Measurements from ENCODE around the gene SLC7A6OS. TPM values are rescaled to one million over a fixed set of nuclear protein-coding genes. Genes with fewer than 3 reads are reported as not detected.
A peak's percentile ranks its signal among the peaks of the same experiment; 100 is the strongest.

The SLC7A6OS gene
- 16.8 TPM for total RNA-seq
- long read RNA-seq, full-length matches to known transcripts: 18 of 38 reads
- long read RNA-seq, partial matches to known transcripts: 0 of 38 reads
- long read RNA-seq, other reads (novel, unspliced or antisense): 20 of 38 reads

DNA sequence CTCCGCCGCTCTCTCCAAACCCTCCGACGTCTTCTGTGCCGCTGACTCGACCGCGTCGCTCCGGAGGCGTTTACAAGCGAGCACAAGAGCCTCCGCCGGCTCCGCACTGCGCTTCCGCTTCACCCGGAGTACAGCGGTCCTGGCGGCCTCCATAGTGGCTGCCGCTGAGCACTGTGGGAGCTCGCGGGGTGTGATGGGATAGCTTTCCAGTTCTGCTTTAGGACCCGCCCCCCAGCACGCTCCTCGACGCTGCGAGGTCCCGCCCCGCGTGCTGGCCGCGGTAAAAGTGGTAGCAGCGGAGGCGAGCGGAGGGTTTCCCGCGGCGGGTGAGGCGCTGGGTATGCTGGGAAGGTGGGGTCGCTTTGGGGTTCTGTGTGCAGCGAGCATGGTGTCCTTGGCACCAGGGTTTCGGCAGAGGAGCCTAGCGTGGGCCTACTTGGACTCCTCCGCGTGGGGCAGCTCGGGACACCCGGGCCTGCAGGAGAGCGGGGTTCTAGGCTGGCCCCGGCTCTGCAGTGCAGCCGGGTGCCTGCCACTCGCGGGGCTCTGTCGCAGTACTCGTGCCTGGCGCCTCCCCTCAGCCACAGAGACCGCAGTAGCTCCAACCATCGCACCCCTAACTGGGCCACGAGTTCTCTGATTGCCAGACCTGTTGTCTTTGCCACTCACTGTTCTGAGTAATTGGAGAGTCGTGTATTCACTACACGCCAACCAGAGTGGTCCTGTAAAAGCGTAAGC is at the start of gene SLC7A6OS, which contains the start of gene PRMT7:
TSS of gene SLC7A6OS (minus strand) at position 173 of the 738 bp plus-strand sequence. CDS start at position 153, 20 bp downstream.
TSS of gene PRMT7 (plus strand) at position 246 of the 738 bp plus-strand sequence. CDS start 4,961 bp downstream, outside the sequence.
- Histone ChIP-seq H3K27me3 (ENCODE audit: low read depth) (no peaks in the 10 kb centered on the region), H3K9me3 (no peaks in the 10 kb centered on the region), H3K27ac (peak within 1 kb of the TSS; percentile 86), H3K36me3 (peaks cover 38% of the 10 kb centered on the region), H3K4me1 (peaks cover 46% of the 10 kb centered on the region), H3K4me3 (peak within 1 kb of the TSS; percentile 98)
- TF ChIP-seq, protein P1, sequence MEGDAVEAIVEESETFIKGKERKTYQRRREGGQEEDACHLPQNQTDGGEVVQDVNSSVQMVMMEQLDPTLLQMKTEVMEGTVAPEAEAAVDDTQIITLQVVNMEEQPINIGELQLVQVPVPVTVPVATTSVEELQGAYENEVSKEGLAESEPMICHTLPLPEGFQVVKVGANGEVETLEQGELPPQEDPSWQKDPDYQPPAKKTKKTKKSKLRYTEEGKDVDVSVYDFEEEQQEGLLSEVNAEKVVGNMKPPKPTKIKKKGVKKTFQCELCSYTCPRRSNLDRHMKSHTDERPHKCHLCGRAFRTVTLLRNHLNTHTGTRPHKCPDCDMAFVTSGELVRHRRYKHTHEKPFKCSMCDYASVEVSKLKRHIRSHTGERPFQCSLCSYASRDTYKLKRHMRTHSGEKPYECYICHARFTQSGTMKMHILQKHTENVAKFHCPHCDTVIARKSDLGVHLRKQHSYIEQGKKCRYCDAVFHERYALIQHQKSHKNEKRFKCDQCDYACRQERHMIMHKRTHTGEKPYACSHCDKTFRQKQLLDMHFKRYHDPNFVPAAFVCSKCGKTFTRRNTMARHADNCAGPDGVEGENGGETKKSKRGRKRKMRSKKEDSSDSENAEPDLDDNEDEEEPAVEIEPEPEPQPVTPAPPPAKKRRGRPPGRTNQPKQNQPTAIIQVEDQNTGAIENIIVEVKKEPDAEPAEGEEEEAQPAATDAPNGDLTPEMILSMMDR (IDR thresholded peaks at IDR 0.05): peak; percentile 50
- intact Hi-C loops (cut with DNase I): no loop called here
- ATAC-seq: peak; percentile 100
- DNase-seq: peak; percentile 96

DNA sequence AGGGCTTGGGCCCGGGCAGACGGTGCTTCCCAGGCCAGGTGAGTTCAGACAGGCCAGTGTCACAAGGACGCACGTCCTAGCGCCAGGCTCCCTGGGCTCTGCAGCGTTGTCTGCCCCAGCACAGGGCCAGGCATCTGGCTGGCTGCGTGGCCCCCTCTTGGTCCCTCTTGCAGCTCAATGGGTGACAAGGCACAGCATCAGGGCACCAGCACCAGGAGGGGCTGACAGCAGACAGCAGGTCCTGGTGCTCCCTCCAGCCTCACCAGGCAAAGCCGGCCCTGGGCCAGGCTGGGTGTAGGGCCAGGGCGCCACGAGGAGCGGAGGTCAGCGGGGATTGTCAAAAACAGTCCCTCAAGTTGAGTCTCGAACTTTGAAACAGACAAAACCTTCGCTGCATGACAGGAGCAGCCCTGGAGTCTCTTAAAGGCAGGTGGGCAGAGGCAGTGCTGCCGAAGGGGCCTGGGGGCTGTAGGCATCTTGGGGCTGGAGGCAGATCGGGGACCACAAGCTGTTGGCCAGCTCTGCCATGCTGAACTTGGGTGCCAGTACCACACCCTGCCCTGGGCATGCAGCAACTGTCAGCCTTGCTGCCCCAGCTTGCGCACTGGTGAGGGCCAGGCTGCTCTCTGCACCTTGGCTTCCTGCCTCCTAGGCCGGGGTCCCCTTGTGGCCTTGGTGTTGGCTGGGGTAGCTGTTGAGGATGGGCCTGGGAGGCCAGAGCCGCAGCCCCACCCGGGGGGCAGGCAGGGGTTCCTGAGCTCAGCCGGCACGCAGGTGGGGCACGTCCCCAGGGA is 48.8 kb upstream of the SLC7A6OS start:
- Histone ChIP-seq H3K27me3 (ENCODE audit: low read depth) (no peaks in the 10 kb centered on the region), H3K9me3 (no peaks in the 10 kb centered on the region), H3K27ac (no peak overlapping the region), H3K4me1 (peaks cover 29% of the 10 kb centered on the region), H3K4me3 (no peak overlapping the region), H3K36me3 (peaks cover 52% of the 10 kb centered on the region)
- TF ChIP-seq, protein P1 (IDR thresholded peaks at IDR 0.05): no peak
- DNase-seq: no peak
- no peak for ATAC-seq
- intact Hi-C loops (cut with DNase I): no loop called here

DNA sequence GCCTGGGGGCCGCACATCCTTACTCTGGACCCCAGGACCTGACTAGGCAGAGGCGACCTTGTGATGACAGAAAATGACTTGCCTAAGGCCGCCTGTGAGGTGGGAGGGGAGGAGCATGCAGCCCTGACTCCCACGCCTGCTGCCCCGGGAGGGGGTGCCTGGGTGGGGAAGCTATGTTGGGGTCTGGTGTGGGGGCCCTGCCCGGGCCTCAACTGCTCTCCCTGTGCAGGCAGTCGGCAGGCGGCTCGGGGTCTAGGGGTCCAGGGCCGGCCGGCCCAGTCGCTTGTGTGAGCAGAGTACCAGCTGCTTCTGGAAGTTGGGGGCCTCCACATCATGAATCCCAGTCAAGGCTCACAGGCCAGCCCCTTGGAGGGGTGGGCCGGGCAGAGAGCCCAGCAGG is 48.2 kb upstream of the SLC7A6OS start:
- Histone ChIP-seq H3K27me3 (ENCODE audit: low read depth) (no peaks in the 10 kb centered on the region), H3K9me3 (no peaks in the 10 kb centered on the region), H3K4me3 (no peak overlapping the region), H3K36me3 (peaks cover 59% of the 10 kb centered on the region), H3K4me1 (peaks cover 23% of the 10 kb centered on the region), H3K27ac (no peak overlapping the region)
- ATAC-seq (no peak), DNase-seq (no peak)
- intact Hi-C loops (cut with DNase I): no loop called here
- TF ChIP-seq, protein P1 (IDR thresholded peaks at IDR 0.05): no peak

DNA sequence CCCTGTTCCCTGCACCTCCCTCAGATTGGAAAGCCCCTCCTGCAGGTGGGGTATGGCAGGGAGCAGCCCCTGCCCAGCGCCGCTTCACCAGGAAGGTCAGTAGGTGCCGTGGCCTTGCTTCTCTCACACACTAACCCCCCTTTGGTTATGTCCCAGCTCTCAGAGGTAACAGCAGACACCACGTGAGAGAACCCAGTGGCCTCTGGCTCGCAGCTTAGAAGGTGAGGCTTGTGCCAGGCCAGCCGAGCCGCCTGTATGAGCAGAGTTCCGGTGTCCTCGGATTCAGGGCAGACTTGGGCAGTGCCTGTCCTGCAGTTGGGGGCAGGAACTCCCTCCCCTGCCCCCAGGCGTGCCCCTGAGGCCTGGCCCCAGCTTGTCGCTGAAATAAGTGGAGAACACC is 47.2 kb upstream of the SLC7A6OS start:
- intact Hi-C loops (cut with DNase I): no loop called here
- DNase-seq: no peak
- H3K4me3 ChIP-seq: no peak overlapping the region
- H3K4me1 ChIP-seq: peaks cover 13% of the 10 kb centered on the region
- TF ChIP-seq, protein P1 (IDR thresholded peaks at IDR 0.05): no peak
- peaks cover 69% of the 10 kb centered on the region for H3K36me3 ChIP-seq
- no peak overlapping the region for H3K27ac ChIP-seq
- H3K9me3 ChIP-seq: no peaks in the 10 kb centered on the region
- no peaks in the 10 kb centered on the region for H3K27me3 ChIP-seq (ENCODE audit: low read depth)
- no peak for ATAC-seq

DNA sequence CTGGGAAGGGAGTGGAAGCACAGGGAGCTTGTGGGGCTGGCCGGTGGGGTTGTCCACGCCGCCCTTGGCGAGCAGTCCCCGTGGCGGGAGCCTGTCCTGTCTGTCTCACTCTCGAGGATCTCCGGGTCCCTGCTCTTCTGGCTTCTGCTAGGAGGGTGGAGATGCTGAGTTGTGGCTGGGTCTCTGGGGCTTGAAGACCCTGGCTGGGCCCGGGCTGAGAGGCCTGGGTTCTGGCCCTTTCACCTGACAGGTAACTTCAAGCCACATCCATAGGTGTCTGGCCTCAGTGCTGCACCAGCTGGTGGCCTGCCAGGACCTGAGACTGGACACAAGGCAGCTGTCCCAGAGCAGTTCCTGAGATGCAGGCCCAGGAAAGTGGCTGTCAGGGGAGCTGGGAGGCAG is 46.8 kb upstream of the SLC7A6OS start:
- peaks cover 13% of the 10 kb centered on the region for H3K4me1 ChIP-seq
- no peak for DNase-seq
- H3K27ac ChIP-seq: no peak overlapping the region
- ATAC-seq: no peak
- TF ChIP-seq, protein P1 (IDR thresholded peaks at IDR 0.05): no peak
- peaks cover 73% of the 10 kb centered on the region for H3K36me3 ChIP-seq
- no peaks in the 10 kb centered on the region for H3K27me3 ChIP-seq (ENCODE audit: low read depth)
- H3K9me3 ChIP-seq: no peaks in the 10 kb centered on the region
- intact Hi-C loops (cut with DNase I): no loop called here
- no peak overlapping the region for H3K4me3 ChIP-seq
